Skin of body (tissue), 2 donors: ENCODE measurements around the gene PCBP3. TPM values are rescaled to one million over a fixed set of nuclear protein-coding genes. Genes with fewer than 3 reads are reported as not detected.

ENCODE experiments used
- DNase-seq: peaks from one replicate; lab custom pipeline; 2025; lab: John Stamatoyannopoulos, UW
- total RNA-seq: library from RNA; depleted of rRNA; stranded (reverse); fragments of >200 nt; gene quantifications from one replicate; pipeline ENCODE4 v1.2.3, GENCODE V29; 2014

PCBP3 gene
- total RNA-seq, 1 donor from 2014 or later: 3.4 TPM

GRCh38 chr21:45906196-45906805 is 262.8 kb downstream of the PCBP3 start:
- no peak for DNase-seq

- DNase-seq: no peak
Measured at GRCh38 chr21:45906859-45907258, 263.3 kb downstream of the PCBP3 start.

DNA sequence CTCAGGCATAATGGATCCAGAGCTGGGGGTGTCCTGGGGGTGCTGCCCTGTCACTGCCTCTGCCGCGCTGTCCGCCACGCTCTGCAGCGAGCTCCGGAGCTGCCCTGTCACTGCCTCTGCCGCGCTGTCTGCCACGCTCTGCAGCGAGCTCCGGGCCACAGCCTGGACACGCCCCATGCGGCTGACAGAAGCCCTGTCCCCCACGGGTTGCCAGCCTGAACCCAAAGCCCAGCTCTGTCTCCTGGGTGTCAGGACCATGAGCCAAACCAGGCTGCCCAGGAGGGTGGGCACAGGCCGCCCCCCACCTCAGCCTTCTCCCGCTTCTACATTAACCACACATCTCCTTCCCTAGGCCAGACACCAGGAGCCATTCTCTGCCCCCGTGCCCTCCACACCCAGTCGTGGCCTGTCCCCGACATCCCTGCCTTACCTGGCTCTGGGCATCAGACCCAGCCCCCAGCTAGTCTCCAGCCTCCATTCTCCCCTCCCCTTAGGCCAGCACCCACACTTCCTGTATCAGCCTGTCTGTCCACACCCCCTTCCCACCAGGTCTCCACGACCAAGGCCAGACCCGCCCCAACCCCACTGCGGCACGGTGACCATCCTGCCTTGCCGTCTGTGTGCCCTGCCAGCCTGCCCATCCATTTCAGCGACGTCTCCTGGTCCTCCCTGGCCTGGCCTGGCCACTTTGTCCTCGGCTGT is 265.2 kb downstream of the PCBP3 start:
- no peak for DNase-seq

DNA sequence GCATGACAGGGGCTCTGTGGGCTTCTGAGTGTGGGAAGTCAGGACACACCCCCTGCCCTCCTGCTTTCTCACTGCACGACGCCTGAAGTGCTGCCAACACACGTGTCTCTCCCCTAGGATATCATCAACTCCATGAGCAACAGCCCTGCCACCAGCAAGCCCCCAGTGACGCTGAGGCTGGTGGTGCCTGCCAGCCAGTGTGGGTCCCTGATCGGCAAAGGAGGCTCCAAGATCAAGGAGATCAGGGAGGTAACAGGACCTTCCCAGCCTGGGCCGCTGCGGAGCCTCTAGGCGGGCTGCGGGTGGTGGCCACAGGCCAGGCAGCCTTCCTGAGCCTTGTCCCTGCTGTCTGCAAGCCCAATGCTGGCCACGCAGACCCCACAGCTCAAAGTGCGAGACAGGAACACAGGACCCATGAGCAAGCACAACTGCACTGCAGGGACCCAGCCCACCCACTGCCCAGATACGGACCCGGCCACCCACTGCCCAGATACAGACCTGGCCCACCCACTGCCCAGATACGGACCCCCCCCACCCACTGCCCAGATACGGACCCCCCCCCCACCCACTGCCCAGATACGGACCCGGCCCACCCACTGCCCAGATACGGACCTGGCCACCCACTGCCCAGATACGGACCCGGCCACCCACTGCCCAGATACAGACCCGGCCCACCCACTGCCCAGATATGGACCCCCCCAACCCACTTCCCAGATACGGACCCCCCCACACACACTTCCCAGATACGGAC is 265.9 kb downstream of the PCBP3 start:
- DNase-seq: no peak

- no peak for DNase-seq
Measured at GRCh38 chr21:45910155-45910547, 266.6 kb downstream of the PCBP3 start.

DNA sequence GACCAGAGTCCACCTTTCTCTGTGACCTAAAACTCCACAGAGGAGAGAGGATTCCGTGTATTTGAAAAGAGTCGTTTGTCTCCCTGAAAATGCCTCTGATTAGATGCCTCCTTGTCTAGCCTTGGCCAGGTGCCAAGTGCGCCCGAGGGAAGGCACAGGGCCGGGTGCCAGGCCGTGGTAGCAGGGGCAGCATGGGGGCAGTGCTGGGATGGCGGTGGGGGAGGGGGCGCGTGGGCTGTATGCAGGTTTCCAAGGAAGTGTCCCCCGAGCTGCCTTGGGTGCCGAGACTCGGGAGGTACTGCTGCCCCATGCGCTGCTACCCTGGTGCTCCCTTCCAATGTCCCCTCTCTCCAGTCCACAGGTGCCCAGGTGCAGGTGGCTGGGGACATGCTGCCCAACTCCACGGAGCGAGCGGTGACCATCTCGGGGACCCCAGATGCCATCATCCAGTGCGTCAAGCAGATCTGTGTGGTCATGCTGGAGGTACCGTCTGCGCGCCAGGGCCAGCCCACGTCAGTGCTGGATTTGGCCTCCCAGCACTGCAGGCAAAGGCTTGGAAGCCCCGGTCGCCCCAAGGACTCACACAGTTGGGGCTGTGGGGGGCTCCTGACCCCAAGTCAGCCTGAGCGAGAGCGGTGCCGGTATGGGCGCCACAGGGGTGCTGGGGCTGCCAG is 267.2 kb downstream of the PCBP3 start:
- DNase-seq: no peak

DNA sequence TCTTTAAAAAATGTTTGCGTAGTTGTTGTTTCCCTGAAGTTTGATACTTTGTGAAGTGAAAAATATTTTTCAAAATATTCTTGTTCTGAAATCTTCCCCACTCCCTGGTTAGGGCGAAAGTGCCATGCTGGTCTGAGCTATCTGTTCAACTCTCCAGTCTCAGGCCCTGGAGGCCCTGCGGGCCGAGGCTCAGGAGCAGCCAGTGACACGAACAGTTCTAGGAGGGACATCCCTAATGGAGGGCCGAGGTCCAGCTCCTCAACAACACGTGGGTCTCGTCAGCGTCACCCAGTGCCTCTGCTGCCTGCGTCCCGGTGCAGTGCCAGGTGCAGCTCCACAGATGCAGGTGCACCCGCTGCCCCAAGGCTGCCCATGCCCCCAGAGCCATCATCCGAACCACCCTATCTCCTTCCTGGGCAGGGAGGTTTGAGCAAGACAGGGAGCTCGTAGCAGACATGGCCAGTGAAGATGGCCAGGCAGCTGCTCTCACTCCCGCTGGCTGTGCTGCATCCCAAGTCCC is 268.3 kb downstream of the PCBP3 start:
- DNase-seq: no peak

DNA sequence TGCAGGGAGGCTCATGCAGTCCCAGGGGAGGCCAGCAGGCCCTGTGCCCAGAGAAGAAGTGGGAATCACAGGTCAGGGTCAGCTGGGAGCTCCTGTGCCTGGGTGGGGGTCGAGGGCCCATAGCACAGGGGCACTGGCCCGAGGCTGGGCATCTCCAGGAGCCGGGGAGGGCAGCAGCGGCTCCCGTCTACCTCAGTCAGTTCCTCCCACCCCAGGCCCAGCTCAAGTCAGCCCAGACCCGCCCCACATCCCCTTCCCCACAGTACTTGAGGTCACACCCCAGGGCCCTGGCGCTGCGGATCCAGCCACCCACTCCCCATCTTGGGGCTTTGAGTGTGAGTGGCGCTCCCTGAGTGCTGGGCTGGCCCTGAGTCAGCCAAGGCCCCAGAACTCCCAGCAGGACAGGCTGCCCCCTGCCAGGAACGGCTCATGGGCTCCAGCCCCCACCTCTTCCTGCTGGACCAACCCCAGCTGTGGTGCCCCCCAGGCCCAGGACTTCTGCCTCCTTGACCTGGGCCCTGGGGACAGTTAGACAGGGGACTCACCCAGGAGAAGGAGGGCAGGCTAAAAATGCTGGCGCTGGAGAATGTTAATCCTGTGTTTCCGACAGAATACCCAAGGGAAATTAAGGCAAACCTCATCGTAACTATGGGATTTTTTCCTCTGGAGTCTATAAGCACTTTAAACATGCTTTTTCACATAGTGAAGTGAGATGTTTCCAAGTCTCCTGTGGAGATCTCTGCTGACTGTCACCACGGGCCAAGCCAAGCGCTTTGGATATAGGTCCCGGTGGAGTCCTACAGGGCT is 269.3 kb downstream of the PCBP3 start:
- DNase-seq: peak; percentile 27

DNA sequence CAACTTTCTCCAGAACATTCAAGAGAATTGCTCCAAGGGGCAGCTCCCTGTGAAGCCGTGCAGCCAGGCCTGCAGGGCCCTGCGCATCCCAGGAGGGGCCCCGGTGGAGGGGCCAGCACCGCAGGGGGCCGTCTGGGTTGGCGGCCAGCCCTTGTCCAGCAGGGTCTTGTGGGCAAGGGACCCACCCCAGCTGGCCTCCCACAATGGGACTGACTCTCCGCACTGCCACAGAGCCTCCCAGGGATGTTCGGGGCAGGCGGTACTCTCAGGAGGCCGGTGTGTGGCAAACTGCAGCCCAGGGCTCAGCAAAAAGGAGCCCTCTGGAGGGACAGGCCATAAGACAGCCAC is 269.9 kb downstream of the PCBP3 start:
- no peak for DNase-seq

- DNase-seq: no peak
Measured at GRCh38 chr21:45913886-45914285, 270.4 kb downstream of the PCBP3 start.

DNA sequence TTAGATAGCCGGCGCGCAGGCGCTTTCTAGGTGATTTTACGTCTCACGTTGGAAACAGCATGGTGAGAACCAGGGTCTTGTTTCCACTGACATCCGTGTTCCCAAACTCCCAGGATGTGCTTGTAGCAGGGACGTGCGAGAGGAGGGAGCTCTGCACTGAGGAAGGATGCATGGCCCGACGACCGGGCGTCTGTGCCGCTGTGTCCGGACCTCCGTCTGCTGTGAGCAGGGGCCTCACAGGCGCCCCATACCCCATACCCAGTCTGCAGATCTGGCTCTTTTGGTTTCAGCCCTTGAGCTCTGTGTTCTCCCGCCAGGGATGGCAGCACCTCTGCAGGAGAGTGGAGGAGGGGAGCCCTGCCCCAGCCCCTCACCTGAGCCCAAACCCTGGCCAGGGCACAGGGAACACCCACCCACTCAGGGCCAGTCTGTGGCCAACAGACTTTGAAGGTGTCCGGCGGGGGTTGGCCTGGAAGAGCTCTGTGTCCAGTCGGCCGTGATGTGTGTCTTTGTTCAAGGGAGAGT is 270.9 kb downstream of the PCBP3 start:
- DNase-seq: no peak

- no peak for DNase-seq
Measured at GRCh38 chr21:45916011-45916840, 272.7 kb downstream of the PCBP3 start.

DNA sequence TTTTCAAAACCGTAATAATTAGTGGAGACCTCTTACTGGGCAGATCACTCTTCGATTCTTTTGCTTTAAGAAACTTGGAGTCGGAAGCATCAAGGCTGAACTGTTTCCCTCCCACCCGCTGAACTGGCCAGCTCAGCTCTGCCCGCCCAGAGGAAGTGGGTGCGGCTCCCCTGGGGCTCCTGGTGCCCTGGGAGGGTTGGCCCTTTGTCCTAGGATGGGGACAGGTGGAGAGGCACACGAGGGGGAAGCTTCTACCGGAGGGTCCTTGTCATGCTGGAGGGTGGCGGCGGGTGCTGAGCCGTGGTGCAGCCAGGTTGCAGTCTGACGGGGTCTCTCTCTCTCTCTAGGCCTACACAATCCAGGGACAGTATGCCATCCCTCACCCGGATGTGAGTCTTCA is 273.7 kb downstream of the PCBP3 start:
- no peak for DNase-seq

- no peak for DNase-seq
Measured at GRCh38 chr21:45918011-45918410, 274.5 kb downstream of the PCBP3 start.

DNA sequence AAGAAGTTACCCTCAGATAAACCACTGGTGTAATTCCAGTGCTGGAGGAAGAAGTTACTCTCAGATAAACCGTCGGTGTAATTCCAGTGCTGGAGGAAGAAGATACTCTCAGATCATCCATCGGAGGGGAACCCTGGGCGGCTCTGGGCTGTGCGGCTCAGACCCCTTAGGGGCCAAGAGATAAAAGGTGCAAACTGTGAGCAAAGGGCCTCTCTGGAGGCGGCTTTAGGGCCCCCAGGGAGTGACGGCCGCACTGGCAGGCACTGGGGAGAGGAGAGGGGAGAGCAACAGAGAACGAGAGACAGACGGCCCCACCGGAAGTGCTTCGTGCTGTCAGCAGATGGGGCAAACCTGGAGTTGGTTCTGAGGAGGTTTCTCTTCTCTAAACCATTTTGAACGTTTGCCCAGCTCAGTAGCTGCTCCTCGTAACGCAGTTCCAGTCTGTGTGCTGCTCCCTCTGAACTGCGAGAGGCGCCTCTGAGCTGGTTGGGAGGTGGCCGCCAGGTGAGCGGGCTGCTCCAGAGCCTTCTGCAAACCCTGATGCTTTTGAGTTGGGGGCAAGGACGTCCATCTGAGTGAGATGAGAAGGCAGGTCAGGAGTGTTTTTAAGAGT is 275.4 kb downstream of the PCBP3 start:
- no peak for DNase-seq

DNA sequence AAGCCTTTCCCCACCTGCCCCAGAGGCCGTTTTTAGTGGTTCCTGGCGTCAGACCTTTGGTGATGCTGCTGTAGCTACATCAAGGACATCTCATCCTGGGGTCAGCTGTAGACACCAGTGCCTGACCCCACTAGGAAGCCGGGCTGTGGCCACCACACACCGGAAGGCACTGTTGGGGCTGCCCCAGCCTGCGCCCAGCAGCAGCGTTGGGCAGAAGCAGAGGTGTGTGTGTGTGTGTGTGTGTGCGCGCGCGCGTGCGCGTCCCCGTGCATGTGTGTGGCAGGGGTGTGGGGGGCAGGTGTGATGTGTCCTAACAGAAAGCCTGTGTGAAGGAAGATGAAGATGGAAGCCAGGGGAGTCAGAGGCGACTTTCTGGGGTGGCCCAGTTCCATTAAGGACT is 276.1 kb downstream of the PCBP3 start:
- no peak for DNase-seq

GRCh38 chr21:45920824-45921600 is 277.5 kb downstream of the PCBP3 start:
- no peak for DNase-seq

GRCh38 chr21:45921917-45922316 is 278.4 kb downstream of the PCBP3 start:
- no peak for DNase-seq

DNA sequence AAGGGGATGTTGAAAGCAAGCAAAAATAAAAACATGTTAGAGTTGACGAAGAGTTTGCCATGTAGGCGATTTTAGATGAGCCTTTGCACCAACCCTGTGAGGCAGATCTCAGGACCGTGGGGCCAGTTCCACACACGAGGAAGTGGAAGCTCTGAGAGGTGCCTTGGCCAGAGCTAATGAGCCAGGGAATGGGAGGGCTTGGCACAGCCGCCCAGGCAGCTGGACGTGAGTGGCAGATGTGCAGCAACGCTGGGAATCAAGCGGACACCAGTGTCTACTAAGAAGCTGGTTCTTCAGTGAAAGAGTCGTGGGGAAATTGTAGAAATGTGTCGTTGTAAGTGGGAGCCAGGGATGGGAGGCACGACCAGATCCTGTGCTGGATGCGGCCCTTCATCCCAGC is 279.1 kb downstream of the PCBP3 start:
- no peak for DNase-seq
